Panc1 (cell line): ENCODE measurements around the gene TM4SF20. TPM values are rescaled to one million over a fixed set of nuclear protein-coding genes. Genes with fewer than 3 reads are reported as not detected.

Experiments used
- ATAC-seq: fragments of 200-7000 bp; cut with Tn5 transposase; 2 replicates; pipeline ENCODE4 v1.9.1; 2020; ENCODE audit warnings: mild to moderate bottlenecking, moderate library complexity
- BruUV-seq: library from RNA; stranded (reverse); fragments of 400-500 nt; replicated peaks from 2 replicates; lab custom pipeline; 2021; lab: Mats Ljungman, UMichigan
- CTCF ChIA-PET: fragments of 300-600 bp; sonication (Branson Sonifier 250); formaldehyde crosslinking; loops from one replicate; lab custom pipeline; 2022; ENCODE audit warnings: antibody characterized with exemption; lab: Charles Lee
- POLR2A ChIA-PET: fragments of 300-600 bp; sonication (Branson Sonifier 250); formaldehyde crosslinking; loops from one replicate; lab custom pipeline; 2022; ENCODE audit warnings: antibody characterized with exemption; lab: Charles Lee
- DNase-seq: peaks from one replicate; pipeline ENCODE4 v3.0.0-alpha.2; 2010; ENCODE audit warnings: low read depth, low spot score
- H3K27ac ChIP-seq: 2 replicates; pipeline ENCODE4 v1.5.1; 2011; ENCODE audit warnings: mild to moderate bottlenecking, low read length, inconsistent platforms
- H3K27me3 ChIP-seq: fragments of 200-500 bp; sonication (Bioruptor generic); 2 replicates; pipeline ENCODE4 v1.6.0; 2014; ENCODE audit warnings: low read length, inconsistent platforms; ENCODE audit not compliant: control insufficient read depth, insufficient read depth
- H3K36me3 ChIP-seq: fragments of 200-500 bp; sonication (Bioruptor generic); 2 replicates; pipeline ENCODE4 v1.5.1; 2014; ENCODE audit warnings: inconsistent platforms, mild to moderate bottlenecking, low read length, moderate library complexity; ENCODE audit not compliant: control insufficient read depth, insufficient read depth
- H3K4me1 ChIP-seq: 2 replicates; pipeline ENCODE4 v1.5.1; 2011; ENCODE audit warnings: inconsistent platforms, mild to moderate bottlenecking, low read length, moderate library complexity; ENCODE audit not compliant: control insufficient read depth, insufficient read depth
- H3K4me3 ChIP-seq, 2 experiments: 2 replicates each; pipeline ENCODE4 v1.5.1; 2011 to 2012; ENCODE audit warnings: low read depth in 2 of 2, low read length in 2 of 2, mild to moderate bottlenecking in 2 of 2, inconsistent platforms in 1 of 2, moderate library complexity in 1 of 2
- H3K9me3 ChIP-seq: fragments of 200-500 bp; sonication (Bioruptor generic); 2 replicates; pipeline ENCODE4 v1.5.1; 2014; ENCODE audit warnings: low read depth, mild to moderate bottlenecking, inconsistent platforms, low read length, moderate library complexity; ENCODE audit not compliant: control insufficient read depth, insufficient read depth
- CTCF ChIP-seq: fragments of 450-650 bp; IDR thresholded peaks from 2 replicates; pipeline ENCODE4 v1.5.1; 2017; ENCODE audit warnings: mild to moderate bottlenecking
- POLR2AphosphoS5 ChIP-seq: IDR thresholded peaks from 2 replicates; pipeline ENCODE4 v1.6.1; 2012; ENCODE audit warnings: mild to moderate bottlenecking, low read depth, low read length, moderate library complexity
- REST ChIP-seq, 2 experiments: IDR thresholded peaks; 2 replicates each; pipeline ENCODE4 v1.6.1; 2011 to 2012; ENCODE audit warnings: low read depth in 2 of 2, control low read depth in 1 of 2, low read length in 1 of 2, mild to moderate bottlenecking in 1 of 2, moderate library complexity in 1 of 2; ENCODE audit not compliant: insufficient read depth in 1 of 2
- SIN3A ChIP-seq: IDR thresholded peaks from 2 replicates; pipeline ENCODE4 v1.6.1; 2012; ENCODE audit warnings: low read depth, mild to moderate bottlenecking, low read length, moderate library complexity, borderline replicate concordance; ENCODE audit not compliant: insufficient read depth
- TCF7L2 ChIP-seq: IDR thresholded peaks from 2 replicates; pipeline ENCODE4 v1.6.1; 2011; ENCODE audit warnings: mild to moderate bottlenecking, low read depth, low read length, inconsistent platforms
- in situ Hi-C: cut with HindIII; loops from 2 replicates; pipeline ENCODE4 v1.10.0; 2016; ENCODE audit warnings: low sequenced_read_pairs, low pct_unique_long_range_greater_than_20kb
- intact Hi-C: fragments of 100-400 bp; cut with micrococcal nuclease; formaldehyde crosslinking; loops from one replicate; pipeline ENCODE4 v1.10.0; 2022; ENCODE audit not compliant: unreplicated experiment
- total RNA-seq: library from RNA; stranded (reverse); gene quantifications from one replicate; pipeline ENCODE4 v1.2.1, GENCODE V29; 2021; ENCODE audit not compliant: unreplicated experiment

The TM4SF20 gene
- total RNA-seq, 1 experiment from 2014 or later = not detected

GRCh38 chr2:227378371-227378782, 729 bp downstream of the TM4SF20 start:
- DNase-seq = peak; percentile 61
- intact Hi-C loops = no loop called here
- no peak overlapping the region for H3K27ac ChIP-seq
- no TSS peak for BruUV-seq
- H3K27me3 ChIP-seq = peaks cover 6% of the 10 kb centered on the region; the same call in 1 of the 2 replicates
- H3K36me3 ChIP-seq = no peaks in the 10 kb centered on the region
- H3K4me3 ChIP-seq = no peak overlapping the region
- CTCF ChIA-PET = no interaction called here
- POLR2A ChIA-PET = interaction anchor here (0.6 kb wide), 1 partner anchor 70 kb away, joined by 3 read pairs; no protein-coding TSS in a partner anchor
- TF ChIP-seq SIN3A (no peak), POLR2AphosphoS5 (no peak), TCF7L2 (no peak)
- H3K9me3 ChIP-seq = no peaks in the 10 kb centered on the region
- in situ Hi-C loops = no loop called here
- H3K4me1 ChIP-seq = no peaks in the 10 kb centered on the region
- no peak for ATAC-seq

GRCh38 chr2:227377467-227378351, 1.4 kb downstream of the TM4SF20 start:
- no peak overlapping the region for H3K27ac ChIP-seq
- CTCF ChIA-PET = no interaction called here
- intact Hi-C loops = loop anchor here (1.0 kb wide), 1 partner anchor 16 kb away; no protein-coding TSS in a partner anchor

GRCh38 chr2:227376656-227377396, 2.3 kb downstream of the TM4SF20 start:
- Histone ChIP-seq H3K4me1 (no peaks in the 10 kb centered on the region), H3K36me3 (no peaks in the 10 kb centered on the region), H3K27ac (no peak overlapping the region), H3K4me3 (no peak overlapping the region), H3K9me3 (no peaks in the 10 kb centered on the region), H3K27me3 (peaks cover 3% of the 10 kb centered on the region; the same call in 1 of the 2 replicates)
- intact Hi-C loops = loop anchor here (1.0 kb wide), 1 partner anchor 16 kb away; no protein-coding TSS in a partner anchor
- in situ Hi-C loops = no loop called here
- no peak for TF ChIP-seq SIN3A
- no peak for TF ChIP-seq CTCF
- no peak for TF ChIP-seq REST (IDR thresholded peaks at IDR 0.05; ENCODE audit: insufficient read depth in 1 of 2, low read depth in 2 of 2, low read length in 1 of 2)
- TF ChIP-seq POLR2AphosphoS5 = no peak
- TF ChIP-seq TCF7L2 = no peak
- no TSS peak for BruUV-seq
- ChIA-PET POLR2A (no interaction called here), CTCF (no interaction called here)
- no peak for ATAC-seq
- no peak for DNase-seq

More at GRCh38 chr2:227377467-227378351, 1.4 kb downstream of the TM4SF20 start:
- Histone ChIP-seq H3K9me3 (no peaks in the 10 kb centered on the region), H3K4me3 (no peak overlapping the region), H3K27me3 (peaks cover 6% of the 10 kb centered on the region; the same call in 1 of the 2 replicates), H3K4me1 (no peaks in the 10 kb centered on the region), H3K36me3 (no peaks in the 10 kb centered on the region)
- BruUV-seq = no TSS peak
- 0 out of 2 replicates have a peak, but pooled peaks have one; percentile 45 for ATAC-seq
- no peak for DNase-seq
- TF ChIP-seq POLR2AphosphoS5 (no peak), CTCF (peak; percentile 45; the same call in 1 of the 2 replicates)
- POLR2A ChIA-PET = no interaction called here
- in situ Hi-C loops = no loop called here
